ENCODE data around the gene ETFB.

ETFB gene

DNA sequence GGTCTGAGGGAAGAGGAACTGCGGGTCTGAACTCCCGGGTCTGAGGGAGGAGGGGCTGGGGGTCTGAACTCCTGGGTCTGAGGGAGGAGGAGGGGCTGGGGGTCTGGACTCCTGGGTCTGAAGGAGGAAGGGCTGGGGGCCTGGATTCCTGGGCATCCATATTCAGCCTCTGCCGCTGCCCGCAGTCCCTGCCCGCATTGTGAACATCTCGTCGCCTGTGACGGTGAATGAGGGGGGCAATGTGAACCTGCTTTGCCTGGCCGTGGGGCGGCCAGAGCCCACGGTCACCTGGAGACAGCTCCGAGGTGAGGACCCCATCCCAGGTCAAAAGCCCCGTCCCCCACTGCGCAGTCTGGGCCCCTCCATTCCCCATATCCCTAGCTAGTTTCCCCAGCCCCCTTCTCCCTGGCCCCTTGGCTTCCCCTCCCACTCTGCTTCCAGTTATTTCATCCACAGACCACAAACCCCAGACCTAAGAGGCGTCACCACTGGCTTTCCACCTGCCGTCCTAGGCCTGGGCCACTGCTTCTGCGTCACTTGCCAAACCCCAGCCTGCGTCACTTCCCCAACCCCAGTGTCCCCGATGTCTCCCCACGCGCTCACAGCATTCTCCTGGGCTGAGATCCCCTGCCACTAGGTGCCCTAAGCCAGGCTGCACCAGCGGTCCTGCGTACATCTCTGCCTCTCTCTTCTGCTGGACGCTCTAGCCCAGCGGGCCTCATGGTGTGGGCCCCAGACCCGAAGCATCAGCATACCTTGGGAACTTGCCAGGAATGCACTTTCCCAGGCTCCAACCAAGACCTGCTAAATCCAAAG, 40.8 kb downstream of the ETFB start:
- DNase-seq: no peak

DNA sequence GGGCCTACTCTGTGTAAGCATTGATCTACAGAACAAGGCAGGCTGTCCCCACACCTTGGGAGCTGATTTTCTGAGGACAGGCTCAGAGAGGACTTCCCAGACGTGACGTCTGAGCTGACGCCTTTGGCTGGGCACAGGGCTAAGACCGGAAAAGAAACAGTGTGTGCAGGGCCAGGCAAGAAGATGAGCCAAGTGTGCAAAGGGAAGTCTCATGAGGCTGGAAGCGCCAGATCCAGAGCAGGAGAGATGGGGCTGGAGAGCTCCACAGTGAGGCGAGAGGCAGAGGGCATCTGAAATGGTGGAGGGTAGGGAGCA, 42.1 kb downstream of the ETFB start:
- DNase-seq: no peak

- no peak for DNase-seq
Observed at GRCh38 chr19:51323481-51324166, 42.6 kb downstream of the ETFB start.

- DNase-seq: no peak
Observed at GRCh38 chr19:51321799-51322198, 44.4 kb downstream of the ETFB start.

DNA sequence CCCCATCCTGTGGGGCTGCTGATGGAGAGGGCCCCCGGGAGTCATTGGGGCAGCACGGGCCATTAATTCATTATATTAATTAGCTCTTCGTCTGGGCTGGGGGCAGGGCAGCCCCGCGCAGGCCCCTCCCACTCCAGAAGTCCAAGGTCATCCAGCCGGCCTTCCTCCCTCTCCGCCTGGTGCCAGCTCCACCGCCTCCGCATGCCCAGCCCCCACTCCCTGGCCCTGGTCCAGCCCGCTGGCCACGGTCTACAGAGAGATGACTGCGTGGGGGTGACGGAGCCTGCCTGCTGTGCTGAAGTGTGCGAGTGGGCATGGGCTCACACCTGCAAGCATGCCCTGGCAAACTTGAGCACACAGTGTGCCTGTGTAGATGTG, 45.9 kb downstream of the ETFB start:
- DNase-seq: no peak

DNA sequence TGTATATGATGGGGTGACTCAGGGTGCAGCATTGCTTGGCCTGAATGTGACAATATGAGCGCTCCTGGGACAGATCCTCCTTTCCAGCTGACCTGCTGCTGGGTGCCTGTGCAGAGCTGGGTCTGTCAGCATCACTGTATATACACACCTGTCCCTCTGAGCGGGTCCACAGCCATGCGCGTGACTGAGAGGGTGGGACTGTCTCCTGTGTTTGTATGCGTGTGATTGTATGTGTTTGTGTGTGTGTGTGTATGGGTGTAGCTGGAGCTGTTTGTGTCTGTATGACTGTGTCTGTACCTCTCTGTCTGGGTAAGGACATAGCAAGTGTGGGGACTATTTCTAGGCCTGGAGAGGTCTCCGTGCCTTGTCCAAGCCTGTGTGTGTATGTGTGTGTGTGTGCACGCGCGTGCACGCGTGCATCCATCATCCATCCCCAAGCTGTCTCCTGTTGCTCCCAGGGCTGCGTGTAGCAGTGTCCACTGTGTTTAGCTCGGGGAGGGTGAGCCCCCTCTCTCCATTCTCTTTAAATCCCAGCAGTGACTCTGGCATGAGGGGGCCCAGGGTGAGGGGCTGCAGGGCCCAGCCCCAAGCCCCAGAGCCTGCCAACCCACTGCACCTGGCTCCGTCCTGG, 46.4 kb downstream of the ETFB start:
- no peak for DNase-seq

DNA sequence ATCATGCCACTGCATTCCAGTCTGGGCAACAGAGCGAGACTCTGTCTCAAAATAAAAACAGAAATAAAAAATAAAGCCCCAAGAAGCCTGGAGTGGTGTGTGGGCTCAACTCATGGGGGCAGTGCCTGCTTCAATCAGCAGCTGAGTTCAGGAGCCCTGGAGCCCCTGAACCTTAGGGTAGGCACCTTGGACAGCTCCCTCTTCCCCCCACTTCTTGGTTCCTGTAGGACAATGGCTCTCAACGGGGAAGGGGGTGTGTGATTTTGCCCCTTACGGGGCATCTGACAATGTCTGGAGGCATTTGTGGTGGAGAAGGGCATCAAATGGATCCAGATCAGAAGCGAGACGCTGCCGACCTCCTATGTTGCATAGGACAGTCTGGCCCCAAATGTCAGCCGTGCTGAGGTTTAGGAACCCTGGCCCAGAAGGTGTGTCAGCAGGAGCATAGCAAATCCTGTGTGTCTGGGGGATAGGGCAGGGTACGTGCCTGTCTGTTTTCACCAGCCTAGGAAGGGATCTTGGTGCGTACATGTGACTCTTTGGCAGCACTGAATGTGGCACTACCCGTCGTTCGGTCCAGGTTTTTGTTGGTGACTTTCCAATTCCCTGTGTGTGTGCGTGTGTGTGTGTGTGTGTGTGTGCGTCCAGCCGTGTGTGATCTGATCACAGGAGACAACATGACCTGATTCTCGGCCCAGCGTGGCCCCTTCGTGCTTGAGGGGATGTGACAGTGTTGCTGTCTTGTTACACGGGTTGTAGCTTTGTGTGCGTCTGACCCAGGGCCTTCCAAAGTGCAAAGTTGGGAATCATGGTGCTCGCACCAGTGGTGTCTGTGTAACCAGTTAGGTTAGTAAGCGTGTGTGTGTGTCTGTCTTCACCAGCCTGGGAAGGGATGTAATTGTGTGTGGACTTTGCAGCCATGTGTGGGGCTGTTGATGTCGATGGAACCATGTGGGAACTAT, 47.2 kb downstream of the ETFB start:
- no peak for DNase-seq

DNA sequence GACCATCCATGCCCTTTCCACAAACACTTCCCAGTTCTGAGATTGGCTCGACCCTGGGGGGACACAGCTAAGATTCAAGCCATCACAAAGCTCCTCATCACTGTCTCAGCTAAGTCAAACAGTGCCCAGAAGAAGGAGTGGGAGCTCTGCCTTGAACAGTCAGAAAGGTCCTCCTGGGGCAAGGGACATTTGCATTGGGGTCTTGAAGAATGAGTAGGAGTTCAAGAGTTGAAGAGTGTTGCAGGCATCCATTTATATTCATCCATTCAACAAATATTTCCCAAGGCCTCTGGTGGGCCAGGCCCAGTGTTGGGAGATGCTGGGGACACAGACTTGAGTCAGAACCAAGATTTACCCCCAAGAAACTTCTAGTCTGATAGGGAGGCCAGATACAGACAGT, 48.2 kb downstream of the ETFB start:
- DNase-seq: no peak

DNA sequence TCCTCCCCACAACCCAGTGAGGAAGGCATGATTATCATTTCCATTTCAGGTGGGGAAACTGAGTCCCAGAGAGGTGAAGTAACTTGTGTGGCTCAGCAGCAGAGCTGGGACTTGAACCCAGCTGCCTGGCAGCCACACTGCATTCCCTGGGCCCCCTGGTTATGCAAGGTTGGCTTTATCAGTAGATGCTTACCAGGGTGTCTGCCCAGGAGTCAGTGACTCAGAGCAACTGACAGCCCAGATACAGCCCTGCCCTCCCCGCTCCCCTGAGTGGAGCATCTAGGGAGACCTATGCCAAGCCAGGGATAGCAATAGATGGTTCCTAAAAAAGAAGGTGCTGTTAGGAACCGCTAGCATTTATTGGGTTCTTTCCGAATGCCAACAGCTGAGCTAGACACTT, 48.8 kb downstream of the ETFB start:
- no peak for DNase-seq

- DNase-seq: no peak
Observed at GRCh38 chr19:51316688-51317087, 49.5 kb downstream of the ETFB start.

DNA sequence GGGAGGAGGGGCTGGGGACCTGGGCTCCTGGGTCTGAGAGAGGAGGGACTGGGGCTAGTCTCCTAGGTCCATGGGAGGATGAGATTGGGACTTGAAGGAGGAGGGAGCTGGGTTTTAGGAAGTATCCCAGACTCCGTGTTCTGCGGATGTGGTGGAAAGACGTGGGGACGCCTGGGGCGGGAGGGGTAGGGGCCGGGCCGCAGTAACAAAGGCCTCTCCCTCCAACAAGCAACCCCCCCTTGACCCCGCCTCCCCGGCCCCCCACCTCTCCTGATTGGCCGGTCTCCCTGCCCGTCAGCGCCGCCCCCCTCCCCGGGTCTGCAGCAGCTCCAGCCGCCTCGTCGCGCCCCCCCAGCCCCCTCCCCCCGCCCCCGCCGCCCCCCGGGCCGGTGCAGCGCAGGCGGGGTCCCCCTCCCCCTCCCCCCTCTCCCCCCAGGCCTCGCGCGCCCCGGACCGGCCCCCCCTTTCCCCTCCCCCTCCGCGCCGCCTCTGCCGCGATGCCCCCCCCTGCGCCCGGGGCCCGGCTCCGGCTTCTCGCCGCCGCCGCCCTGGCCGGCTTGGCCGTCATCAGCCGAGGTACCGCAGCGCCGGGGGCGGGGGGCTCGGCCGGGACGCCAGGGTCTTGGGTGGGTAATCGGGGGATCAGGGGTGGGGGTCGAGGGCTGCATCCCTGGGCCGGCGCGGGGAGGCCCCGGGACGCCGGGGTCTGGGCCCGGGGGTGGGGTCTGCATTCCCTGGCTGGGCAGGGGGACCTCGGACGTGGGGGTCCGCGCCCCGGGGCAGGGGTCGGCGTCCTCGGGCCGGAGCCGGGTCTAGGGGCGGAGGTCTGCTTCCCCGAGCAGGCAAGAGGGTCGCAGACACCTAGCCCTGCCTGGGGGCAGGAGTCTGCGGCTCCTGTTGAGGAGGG, 54.6 kb downstream of the ETFB start, which contains the start of gene IGLON5:
IGLON5 (plus strand) TSS at position 294 of the 907 bp plus-strand sequence; CDS start at position 498, 204 bp downstream.
- DNase-seq: no peak

- DNase-seq: no peak
Observed at GRCh38 chr19:51305479-51305878, 60.7 kb downstream of the ETFB start.

- no peak for DNase-seq
Observed at GRCh38 chr19:51301266-51301665, 64.9 kb downstream of the ETFB start.

- no peak for DNase-seq
Observed at GRCh38 chr19:51297406-51297805, 68.8 kb downstream of the ETFB start.

- DNase-seq: no peak
Observed at GRCh38 chr19:51296336-51297093, 69.7 kb downstream of the ETFB start.

DNA sequence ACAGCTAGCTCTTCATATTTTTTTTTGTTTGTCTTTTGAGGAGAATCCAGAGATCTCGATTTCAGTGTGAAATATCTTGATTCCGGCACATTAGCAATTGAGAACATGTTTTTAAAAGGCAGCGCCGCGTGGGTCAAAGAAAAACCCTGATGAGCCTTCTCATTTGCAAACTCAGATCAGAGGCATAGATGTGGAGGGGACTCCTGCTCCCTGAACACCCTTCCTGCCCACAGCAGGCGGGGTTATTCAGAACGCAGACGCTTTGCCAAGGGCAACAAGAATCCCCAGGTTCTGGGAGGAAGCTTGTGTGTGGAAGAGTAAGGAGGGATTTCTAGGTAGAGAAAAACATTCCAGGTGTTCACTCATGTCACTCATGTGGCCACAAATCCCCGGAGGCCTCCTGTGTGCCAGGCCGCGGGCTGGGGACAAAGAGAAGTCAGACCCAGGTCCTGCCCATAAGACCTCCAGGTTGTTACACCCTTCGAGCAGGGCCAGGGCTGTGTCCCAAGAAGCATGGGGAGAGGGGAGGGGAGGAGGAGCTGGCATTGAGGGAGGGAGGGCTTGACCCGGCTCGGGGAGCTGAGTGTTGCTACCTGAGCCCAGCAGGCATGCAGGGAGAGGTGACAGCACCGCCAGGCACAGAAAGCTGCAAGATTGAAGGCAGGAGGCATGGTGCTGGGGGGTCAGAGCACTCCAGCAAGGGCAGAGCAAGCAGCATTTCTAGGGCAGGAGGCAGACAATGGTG, 70.6 kb downstream of the ETFB start:
- no peak for DNase-seq

Data from GDM1 (cell line).